Astrocyte of the spinal cord (primary cell): ENCODE results near the gene GRXCR1.

ENCODE experiments used
- DNase-seq: peaks from one replicate; pipeline ENCODE4 v3.0.0; 2011; ENCODE audit warnings: low read depth, low spot score
- H3K4me3 ChIP-seq: 2 replicates; pipeline ENCODE4 v1.5.1; 2011; ENCODE audit warnings: low read depth, mild to moderate bottlenecking, low read length, moderate library complexity
- in situ Hi-C: cut with HindIII; loops from 2 replicates; pipeline ENCODE4 v1.10.0; 2017; ENCODE audit warnings: low sequenced_read_pairs
- TF ChIP-seq, protein P1 (sequence below): IDR thresholded peaks from 2 replicates; pipeline ENCODE4 v1.5.1; 2012; ENCODE audit warnings: low read depth, mild to moderate bottlenecking, low read length, inconsistent platforms

The GRXCR1 gene

DNA sequence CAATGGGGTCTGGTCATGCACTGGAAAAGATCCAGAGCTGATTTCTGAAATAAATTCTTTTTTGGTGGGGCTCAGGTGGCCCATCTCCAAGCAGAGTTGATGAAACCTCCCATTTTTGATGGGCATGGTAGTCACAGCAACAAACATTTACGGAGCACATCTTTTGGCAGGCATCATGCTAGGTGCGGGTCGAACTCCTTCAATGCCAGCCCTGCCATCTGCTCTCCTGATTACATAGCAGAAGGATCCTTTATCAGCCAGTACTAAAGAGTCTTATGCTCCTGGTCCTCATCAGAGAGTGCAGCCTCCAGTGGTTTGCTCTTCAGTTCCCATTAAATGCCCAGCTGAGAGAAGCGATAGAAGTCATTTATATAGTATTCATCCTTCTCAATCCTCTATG lies 121.7 kb downstream of the GRXCR1 start:
- DNase-seq, result no peak
- in situ Hi-C loops, result no loop called here
- TF ChIP-seq, protein P1, sequence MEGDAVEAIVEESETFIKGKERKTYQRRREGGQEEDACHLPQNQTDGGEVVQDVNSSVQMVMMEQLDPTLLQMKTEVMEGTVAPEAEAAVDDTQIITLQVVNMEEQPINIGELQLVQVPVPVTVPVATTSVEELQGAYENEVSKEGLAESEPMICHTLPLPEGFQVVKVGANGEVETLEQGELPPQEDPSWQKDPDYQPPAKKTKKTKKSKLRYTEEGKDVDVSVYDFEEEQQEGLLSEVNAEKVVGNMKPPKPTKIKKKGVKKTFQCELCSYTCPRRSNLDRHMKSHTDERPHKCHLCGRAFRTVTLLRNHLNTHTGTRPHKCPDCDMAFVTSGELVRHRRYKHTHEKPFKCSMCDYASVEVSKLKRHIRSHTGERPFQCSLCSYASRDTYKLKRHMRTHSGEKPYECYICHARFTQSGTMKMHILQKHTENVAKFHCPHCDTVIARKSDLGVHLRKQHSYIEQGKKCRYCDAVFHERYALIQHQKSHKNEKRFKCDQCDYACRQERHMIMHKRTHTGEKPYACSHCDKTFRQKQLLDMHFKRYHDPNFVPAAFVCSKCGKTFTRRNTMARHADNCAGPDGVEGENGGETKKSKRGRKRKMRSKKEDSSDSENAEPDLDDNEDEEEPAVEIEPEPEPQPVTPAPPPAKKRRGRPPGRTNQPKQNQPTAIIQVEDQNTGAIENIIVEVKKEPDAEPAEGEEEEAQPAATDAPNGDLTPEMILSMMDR, result no peak
- no peak overlapping the region for H3K4me3 ChIP-seq

- DNase-seq, result no peak
These were observed 149.1 kb downstream of the GRXCR1 start for GRCh38 chr4:43041632-43042031.

GRCh38 chr4:43047058-43047457 lies 154.5 kb downstream of the GRXCR1 start:
- in situ Hi-C loops, result no loop called here
- TF ChIP-seq, protein P1, result no peak
- no peak for DNase-seq
- no peak overlapping the region for H3K4me3 ChIP-seq

More at GRCh38 chr4:43041632-43042031, 149.1 kb downstream of the GRXCR1 start:
- TF ChIP-seq, protein P1, result no peak
- in situ Hi-C loops, result no loop called here
- H3K4me3 ChIP-seq, result no peak overlapping the region

GRCh38 chr4:43048570-43048969 lies 156.1 kb downstream of the GRXCR1 start:
- TF ChIP-seq, protein P1, result no peak
- H3K4me3 ChIP-seq, result no peak overlapping the region
- in situ Hi-C loops, result no loop called here

DNA sequence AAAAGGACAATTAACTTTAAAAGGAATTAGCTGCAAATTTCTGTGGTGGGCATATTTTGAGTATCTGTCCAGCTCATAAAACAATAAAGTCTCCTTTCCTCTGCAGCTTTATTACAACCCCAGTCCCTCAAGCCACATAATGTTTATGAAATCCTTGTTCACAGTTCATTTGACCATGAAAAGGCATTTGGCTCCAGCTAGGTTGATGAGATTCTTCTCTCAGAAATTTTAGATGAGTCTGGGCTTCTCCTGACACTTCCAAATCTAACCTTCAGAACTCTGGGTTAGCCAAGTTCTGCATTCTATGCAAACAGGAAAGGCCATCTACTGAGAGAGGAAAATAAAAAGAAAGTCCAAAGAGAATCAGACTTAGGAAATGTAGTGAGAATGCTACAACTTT lies 156.8 kb downstream of the GRXCR1 start:
- in situ Hi-C loops, result no loop called here
- H3K4me3 ChIP-seq, result no peak overlapping the region
- no peak for DNase-seq
- TF ChIP-seq, protein P1, result no peak

More at GRCh38 chr4:43048570-43048969, 156.1 kb downstream of the GRXCR1 start:
- no peak for DNase-seq

GRCh38 chr4:43066415-43066814 lies 173.9 kb downstream of the GRXCR1 start:
- TF ChIP-seq, protein P1, result no peak
- in situ Hi-C loops, result no loop called here
- no peak for DNase-seq
- H3K4me3 ChIP-seq, result no peak overlapping the region

GRCh38 chr4:43071069-43071468 lies 178.6 kb downstream of the GRXCR1 start:
- TF ChIP-seq, protein P1, result no peak
- no peak for DNase-seq
- no peak overlapping the region for H3K4me3 ChIP-seq
- in situ Hi-C loops, result no loop called here
